Thyroid gland (tissue), 4 donors: Measurements from ENCODE around the gene ESPN.

ENCODE experiments used
- CTCF ChIP-seq, 6 experiments: fragments of 200-600 bp in 3 of 6; fragments of 450-650 bp in 3 of 6; sonication (generic) in 3 of 6; IDR thresholded peaks; one replicate each; pipeline ENCODE4 v1.5.1; 2016 to 2019; ENCODE audit warnings: antibody characterized with exemption in 6 of 6, mild to moderate bottlenecking in 2 of 6, inconsistent platforms in 1 of 6, moderate library complexity in 1 of 6
- POLR2A ChIP-seq, 2 donors: fragments of 450-650 bp; IDR thresholded peaks; one replicate each; pipeline ENCODE4 v1.6.1; 2017; ENCODE audit warnings: antibody characterized with exemption in 2 of 2, mild to moderate bottlenecking in 2 of 2, moderate library complexity in 1 of 2

- TF ChIP-seq CTCF (IDR thresholded peaks at IDR 0.05) (no peak), POLR2A (IDR thresholded peaks at IDR 0.05) (no peak)
Observed at GRCh38 chr1:6460301-6461050, 35.9 kb downstream of the ESPN start.
